Activated CD8-positive, alpha-beta T cell treated with anti-CD3 and anti-CD28 coated beads, Interleukin-2, amount 10 ng/mL, durations not matched to agents 7 days and 5 days (primary cell): ENCODE data around the gene BCAS3. TPM values are rescaled to one million over a fixed set of nuclear protein-coding genes. Genes with fewer than 3 reads are reported as not detected.

ENCODE experiments used
- ATAC-seq: fragments of 150-1000 bp; cut with Tn5 transposase; one replicate; pipeline ENCODE4 v1.10.0; 2021; ENCODE audit warnings: moderate library complexity
- CTCF ChIA-PET: fragments of 350-600 bp; sonication (Branson Sonifier 250); formaldehyde crosslinking; loops from one replicate; lab custom pipeline; 2021; ENCODE audit warnings: antibody characterized with exemption; lab: Charles Lee
- POLR2A ChIA-PET: fragments of 350-600 bp; sonication (Branson Sonifier 250); formaldehyde crosslinking; loops from one replicate; lab custom pipeline; 2021; ENCODE audit warnings: antibody characterized with exemption; lab: Charles Lee
- DNase-seq: peaks from one replicate; pipeline ENCODE4 v3.0.0-alpha.2; 2020
- H3K27ac Mint-ChIP-seq: one replicate; pipeline ENCODE4 v1.8.0; 2021; ENCODE audit warnings: mild to moderate bottlenecking, mixed read lengths
- H3K27me3 Mint-ChIP-seq: one replicate; pipeline ENCODE4 v1.8.0; 2021; ENCODE audit warnings: low read depth, mixed read lengths
- H3K36me3 Mint-ChIP-seq: one replicate; pipeline ENCODE4 v1.8.0; 2021; ENCODE audit warnings: low read depth, mixed read lengths
- H3K4me1 Mint-ChIP-seq: one replicate; pipeline ENCODE4 v1.8.0; 2021; ENCODE audit warnings: low read depth, mixed read lengths
- H3K4me3 Mint-ChIP-seq: one replicate; pipeline ENCODE4 v1.8.0; 2021; ENCODE audit warnings: mild to moderate bottlenecking, mixed read lengths
- H3K9me3 Mint-ChIP-seq: one replicate; pipeline ENCODE4 v1.8.0; 2022; ENCODE audit warnings: mixed read lengths; ENCODE audit not compliant: insufficient read depth
- total RNA-seq, 2 experiments: library from RNA; stranded (reverse); gene quantifications; one replicate each; pipeline ENCODE4 v1.2.3, GENCODE V29; 2021

The BCAS3 gene
- total RNA-seq, 2 experiments from 2014 or later = 13.0 to 16.3 TPM

GRCh38 chr17:61303817-61304096, 626.1 kb downstream of the BCAS3 start:
- H3K27ac Mint-ChIP-seq = no peak overlapping the region
- ATAC-seq (no peak), DNase-seq (no peak)
- H3K4me3 Mint-ChIP-seq = no peak overlapping the region
- peaks cover 2% of the 10 kb centered on the region for H3K27me3 Mint-ChIP-seq
- CTCF ChIA-PET = no interaction called here
- POLR2A ChIA-PET = no interaction called here
- H3K36me3 Mint-ChIP-seq = no peaks in the 10 kb centered on the region
- no peaks in the 10 kb centered on the region for H3K4me1 Mint-ChIP-seq
- no peaks in the 10 kb centered on the region for H3K9me3 Mint-ChIP-seq

- ATAC-seq = no peak
- H3K9me3 Mint-ChIP-seq = no peaks in the 10 kb centered on the region
- CTCF ChIA-PET = no interaction called here
- H3K36me3 Mint-ChIP-seq = no peaks in the 10 kb centered on the region
- DNase-seq = no peak
- no peaks in the 10 kb centered on the region for H3K4me1 Mint-ChIP-seq
- H3K27ac Mint-ChIP-seq = no peak overlapping the region
- H3K27me3 Mint-ChIP-seq = peaks cover 2% of the 10 kb centered on the region
- no peak overlapping the region for H3K4me3 Mint-ChIP-seq
- POLR2A ChIA-PET = no interaction called here
Measured at GRCh38 chr17:61305024-61305423, 627.4 kb downstream of the BCAS3 start.

- H3K27me3 Mint-ChIP-seq = peaks cover 2% of the 10 kb centered on the region
Measured at GRCh38 chr17:61306003-61306402, 628.4 kb downstream of the BCAS3 start.

GRCh38 chr17:61307905-61308886, 630.5 kb downstream of the BCAS3 start:
- no peaks in the 10 kb centered on the region for H3K9me3 Mint-ChIP-seq
- CTCF ChIA-PET = interaction anchor here (1.2 kb wide), 1 partner anchor 23 kb away, joined by 3 read pairs; no protein-coding TSS in a partner anchor
- no peak for DNase-seq

More at GRCh38 chr17:61306003-61306402, 628.4 kb downstream of the BCAS3 start:
- no peaks in the 10 kb centered on the region for H3K9me3 Mint-ChIP-seq
- ChIA-PET CTCF (no interaction called here), POLR2A (no interaction called here)
- no peak for DNase-seq
- H3K4me1 Mint-ChIP-seq = no peaks in the 10 kb centered on the region
- no peak overlapping the region for H3K4me3 Mint-ChIP-seq
- no peak for ATAC-seq
- H3K36me3 Mint-ChIP-seq = no peaks in the 10 kb centered on the region
- no peak overlapping the region for H3K27ac Mint-ChIP-seq

GRCh38 chr17:61309362-61310256, 632.0 kb downstream of the BCAS3 start:
- H3K4me1 Mint-ChIP-seq = no peaks in the 10 kb centered on the region
- DNase-seq (no peak), ATAC-seq (no peak)
- ChIA-PET POLR2A (no interaction called here), CTCF (no interaction called here)
- H3K4me3 Mint-ChIP-seq = no peak overlapping the region
- peaks cover 2% of the 10 kb centered on the region for H3K27me3 Mint-ChIP-seq
- H3K36me3 Mint-ChIP-seq = no peaks in the 10 kb centered on the region
- H3K27ac Mint-ChIP-seq = no peak overlapping the region
- no peaks in the 10 kb centered on the region for H3K9me3 Mint-ChIP-seq

More at GRCh38 chr17:61307905-61308886, 630.5 kb downstream of the BCAS3 start:
- Mint-ChIP-seq H3K4me3 (no peak overlapping the region), H3K27me3 (peaks cover 2% of the 10 kb centered on the region), H3K27ac (no peak overlapping the region), H3K4me1 (no peaks in the 10 kb centered on the region), H3K36me3 (no peaks in the 10 kb centered on the region)
- no peak for ATAC-seq
- POLR2A ChIA-PET = no interaction called here

GRCh38 chr17:61310590-61310989, 632.9 kb downstream of the BCAS3 start:
- H3K27ac Mint-ChIP-seq = no peak overlapping the region
- no peak for ATAC-seq
- peaks cover 2% of the 10 kb centered on the region for H3K27me3 Mint-ChIP-seq
- no peaks in the 10 kb centered on the region for H3K36me3 Mint-ChIP-seq
- POLR2A ChIA-PET = no interaction called here
- CTCF ChIA-PET = no interaction called here
- H3K4me3 Mint-ChIP-seq = no peak overlapping the region
- no peak for DNase-seq
- H3K4me1 Mint-ChIP-seq = no peaks in the 10 kb centered on the region
- no peaks in the 10 kb centered on the region for H3K9me3 Mint-ChIP-seq

- DNase-seq = no peak
- H3K27me3 Mint-ChIP-seq = no peaks in the 10 kb centered on the region
- H3K4me1 Mint-ChIP-seq = no peaks in the 10 kb centered on the region
- no peaks in the 10 kb centered on the region for H3K9me3 Mint-ChIP-seq
- H3K36me3 Mint-ChIP-seq = no peaks in the 10 kb centered on the region
- no peak overlapping the region for H3K27ac Mint-ChIP-seq
- H3K4me3 Mint-ChIP-seq = no peak overlapping the region
- ChIA-PET POLR2A (no interaction called here), CTCF (no interaction called here)
- ATAC-seq = no peak
Measured at GRCh38 chr17:61312406-61313295, 635.0 kb downstream of the BCAS3 start.

- POLR2A ChIA-PET = no interaction called here
- Mint-ChIP-seq H3K4me3 (no peak overlapping the region), H3K27ac (no peak overlapping the region), H3K9me3 (no peaks in the 10 kb centered on the region), H3K36me3 (no peaks in the 10 kb centered on the region), H3K27me3 (no peaks in the 10 kb centered on the region), H3K4me1 (no peaks in the 10 kb centered on the region)
- DNase-seq (no peak), ATAC-seq (no peak)
- CTCF ChIA-PET = no interaction called here
Measured at GRCh38 chr17:61313461-61314326, 636.0 kb downstream of the BCAS3 start.

- no peaks in the 10 kb centered on the region for H3K9me3 Mint-ChIP-seq
- no peaks in the 10 kb centered on the region for H3K36me3 Mint-ChIP-seq
- no peak for ATAC-seq
- DNase-seq = no peak
- H3K27me3 Mint-ChIP-seq = no peaks in the 10 kb centered on the region
- CTCF ChIA-PET = no interaction called here
- H3K4me1 Mint-ChIP-seq = no peaks in the 10 kb centered on the region
- H3K27ac Mint-ChIP-seq = no peak overlapping the region
- H3K4me3 Mint-ChIP-seq = no peak overlapping the region
- POLR2A ChIA-PET = no interaction called here
Measured at GRCh38 chr17:61314368-61315078, 636.9 kb downstream of the BCAS3 start.

- H3K27me3 Mint-ChIP-seq = no peaks in the 10 kb centered on the region
- no peaks in the 10 kb centered on the region for H3K36me3 Mint-ChIP-seq
- no peak for ATAC-seq
- H3K4me3 Mint-ChIP-seq = no peak overlapping the region
- DNase-seq = no peak
- no peaks in the 10 kb centered on the region for H3K4me1 Mint-ChIP-seq
- H3K9me3 Mint-ChIP-seq = no peaks in the 10 kb centered on the region
- H3K27ac Mint-ChIP-seq = no peak overlapping the region
- ChIA-PET POLR2A (no interaction called here), CTCF (no interaction called here)
Measured at GRCh38 chr17:61316633-61317032, 639.0 kb downstream of the BCAS3 start.
